SIG-M5 (cell line): ENCODE data around the gene CAMKMT.

Source experiments
- DNase-seq: peaks from one replicate; lab custom pipeline; 2025; lab: John Stamatoyannopoulos, UW

Gene CAMKMT

GRCh38 chr2:44743473-44743872 is 381.7 kb downstream of the CAMKMT start:
- DNase-seq: no peak

DNA sequence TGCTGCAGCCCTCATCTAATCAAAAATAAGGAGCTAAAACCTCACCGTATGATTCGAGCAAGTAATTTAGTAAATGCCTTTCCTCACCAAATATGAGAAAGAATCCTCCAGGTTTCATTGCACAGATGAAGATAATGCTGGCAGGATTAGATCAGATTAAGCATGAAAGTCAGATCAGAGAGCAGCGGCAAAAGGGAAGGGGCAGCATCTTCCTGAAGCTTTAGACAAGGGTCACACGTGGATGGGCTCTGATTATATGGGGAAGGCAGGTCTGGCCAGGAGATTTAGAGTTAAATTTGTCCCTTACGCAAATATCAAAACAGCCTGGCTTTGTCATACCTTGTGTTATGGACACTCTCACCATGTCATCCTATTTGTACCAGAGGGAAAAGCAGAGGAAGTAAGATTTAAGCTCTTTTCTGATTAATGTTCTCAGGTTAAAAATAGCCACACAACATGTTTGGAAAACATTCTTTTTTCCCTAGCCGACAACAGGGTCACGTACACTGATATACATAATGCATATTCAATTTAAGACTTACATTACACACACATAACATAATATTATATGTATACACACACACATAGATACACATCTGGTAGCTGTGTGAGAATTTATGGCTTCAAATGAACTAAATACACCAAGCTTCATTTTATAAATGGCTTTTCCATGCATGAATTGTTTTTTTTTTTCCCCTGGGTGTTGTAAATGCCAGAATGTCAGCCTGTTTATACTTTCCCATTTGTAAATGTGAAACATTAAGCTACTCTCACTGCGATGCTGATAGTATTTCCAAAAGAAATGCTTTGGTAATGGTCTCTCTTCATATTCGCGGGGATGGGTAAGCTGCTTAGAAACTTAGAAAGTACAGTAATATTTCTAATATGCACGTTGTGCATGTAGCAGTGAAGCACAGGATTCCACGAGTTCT is 383.5 kb downstream of the CAMKMT start:
- no peak for DNase-seq

GRCh38 chr2:44745922-44746766 is 384.4 kb downstream of the CAMKMT start:
- DNase-seq: no peak

DNA sequence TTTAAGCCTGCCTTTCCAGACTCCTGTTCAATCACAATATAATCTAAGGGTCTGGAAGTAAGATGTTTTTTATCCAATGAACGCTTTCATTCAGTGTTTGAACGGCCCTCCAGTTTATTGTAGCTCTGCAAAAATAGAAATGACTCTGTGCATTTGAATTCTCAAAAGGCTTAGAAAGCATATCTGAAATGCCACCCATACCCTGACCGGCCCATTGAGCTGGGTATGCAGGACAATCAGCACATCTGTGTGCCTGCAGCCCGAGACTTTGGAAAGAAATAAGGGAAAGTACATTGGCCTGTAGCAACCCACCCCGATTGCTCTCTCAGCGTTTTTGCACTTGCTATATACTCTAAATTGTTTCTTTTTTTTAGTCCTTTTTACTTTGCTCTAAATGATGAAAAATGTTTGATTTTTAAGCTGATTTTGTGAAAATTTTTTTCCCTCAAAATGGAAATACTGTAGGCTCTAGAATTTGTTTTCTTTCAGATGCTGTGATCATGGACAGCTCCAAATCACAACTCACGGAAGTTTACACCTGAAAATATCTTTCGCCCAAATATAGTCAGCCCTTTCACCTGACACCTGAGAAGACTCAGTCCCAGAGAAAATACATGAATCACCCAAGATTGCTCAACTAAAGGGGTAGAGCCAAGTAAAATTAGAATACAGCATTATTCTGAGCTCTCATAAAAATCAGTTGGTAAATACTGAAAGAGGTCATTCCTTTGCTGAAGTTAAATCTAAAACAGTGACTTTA is 385.3 kb downstream of the CAMKMT start:
- DNase-seq: no peak

- no peak for DNase-seq
Measured at GRCh38 chr2:44747794-44748193, 386.0 kb downstream of the CAMKMT start.

- no peak for DNase-seq
Measured at GRCh38 chr2:44751754-44752479, 390.2 kb downstream of the CAMKMT start.

- DNase-seq: no peak
Measured at GRCh38 chr2:44752761-44753160, 391.0 kb downstream of the CAMKMT start.

- no peak for DNase-seq
Measured at GRCh38 chr2:44753552-44754285, 392.0 kb downstream of the CAMKMT start.

GRCh38 chr2:44758591-44758990 is 396.8 kb downstream of the CAMKMT start:
- DNase-seq: no peak

DNA sequence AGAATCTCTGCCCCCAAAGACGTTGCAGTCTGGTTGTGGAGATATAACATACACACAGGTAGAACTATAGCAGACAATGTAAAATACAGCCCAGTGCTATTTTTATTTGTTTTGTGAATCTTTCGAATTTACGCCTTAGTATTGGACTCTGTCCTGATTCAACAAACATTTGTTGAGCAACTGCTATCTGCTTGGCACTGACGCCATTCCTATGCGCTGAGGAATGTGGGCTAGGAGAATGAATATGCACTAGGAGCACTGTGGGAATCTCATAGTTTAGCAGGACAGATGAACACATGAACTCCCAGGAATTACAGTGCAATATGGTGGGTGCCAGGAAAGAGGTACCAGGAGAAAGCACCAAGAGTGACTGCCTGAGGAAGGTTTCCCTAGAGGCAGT is 398.1 kb downstream of the CAMKMT start:
- DNase-seq: no peak

DNA sequence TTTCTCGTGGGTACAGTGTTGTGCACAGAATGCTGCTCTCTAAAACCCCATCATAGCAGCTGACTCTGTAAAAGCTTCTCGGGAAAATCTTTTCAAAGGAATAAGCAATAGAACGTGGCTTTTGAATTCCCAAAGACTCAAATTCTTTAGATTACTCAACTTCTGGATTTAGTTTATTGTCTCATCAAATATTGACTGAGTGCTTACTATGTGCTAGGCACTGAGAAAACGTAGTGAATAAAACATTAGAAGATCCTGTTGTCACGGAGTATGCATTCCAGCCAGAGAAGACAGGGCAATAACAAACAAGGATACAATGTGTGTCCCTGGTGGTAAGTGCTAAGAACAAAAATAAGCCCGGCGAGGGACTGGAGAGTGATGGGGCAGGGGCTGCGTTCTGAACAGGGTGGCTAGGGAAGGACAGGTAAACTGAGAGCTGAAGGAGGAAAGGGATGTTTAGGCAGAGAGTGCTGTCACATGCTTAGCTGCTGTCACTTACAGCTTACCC is 401.6 kb downstream of the CAMKMT start:
- no peak for DNase-seq

GRCh38 chr2:44766220-44766619 is 404.5 kb downstream of the CAMKMT start:
- DNase-seq: no peak

- DNase-seq: no peak
Measured at GRCh38 chr2:44766777-44767176, 405.0 kb downstream of the CAMKMT start.

DNA sequence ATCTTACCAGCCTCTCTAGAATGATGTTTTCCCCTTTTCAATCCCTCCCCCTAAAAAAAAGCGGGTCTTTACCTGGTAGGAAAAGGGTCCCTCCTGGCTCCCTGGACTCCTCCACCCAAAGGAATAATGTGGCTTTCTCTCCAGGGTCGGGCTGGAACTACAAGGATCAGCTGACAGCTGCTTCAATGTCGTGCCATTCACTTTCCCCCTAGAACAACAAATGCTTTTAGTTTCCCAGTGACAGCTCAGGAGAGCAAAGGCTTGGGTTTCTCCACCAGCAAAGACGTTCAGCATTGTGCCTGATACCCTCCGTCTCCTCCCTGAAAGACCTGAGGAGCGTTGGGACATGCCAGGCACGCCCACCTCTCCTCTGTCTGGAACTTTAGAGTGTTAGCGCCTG is 405.9 kb downstream of the CAMKMT start:
- no peak for DNase-seq

DNA sequence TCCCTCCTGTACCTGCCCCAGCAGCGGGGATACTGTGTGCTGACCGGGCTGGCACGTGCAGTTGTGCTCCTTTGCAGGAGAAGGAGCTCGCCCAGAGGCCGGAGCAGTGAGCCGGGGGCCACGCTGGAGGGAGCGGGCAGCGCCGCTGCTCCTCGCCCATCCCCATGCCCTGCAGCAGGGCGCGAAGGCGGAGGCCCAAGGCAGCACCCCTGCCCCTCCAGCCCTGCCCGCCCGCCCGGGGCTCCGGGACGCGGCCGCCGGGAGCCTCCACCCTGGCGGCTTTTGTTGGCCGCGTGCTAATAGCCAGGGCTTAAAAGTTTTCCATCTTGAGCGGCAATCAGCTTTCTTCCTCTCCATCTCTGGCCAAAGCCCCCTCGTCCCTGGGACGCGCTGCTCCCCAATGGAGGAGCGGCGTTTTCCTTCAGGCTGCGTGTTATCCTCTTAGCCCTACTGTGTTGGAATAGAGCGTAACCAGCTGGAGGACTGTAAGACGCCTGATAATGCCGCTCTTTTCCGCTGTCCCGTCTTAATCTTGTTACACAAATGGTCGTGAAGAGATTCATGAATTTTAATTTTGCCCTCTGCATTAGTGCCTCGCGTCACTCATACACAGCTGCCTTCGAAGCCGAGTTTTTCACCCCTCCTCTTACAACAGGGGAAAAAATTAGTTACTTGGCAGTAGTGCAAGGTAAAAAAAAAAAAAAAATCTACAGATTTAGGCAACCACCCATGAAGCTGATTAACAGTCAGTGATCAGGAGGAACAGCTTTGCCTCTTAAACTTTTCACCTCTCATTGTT is 406.9 kb downstream of the CAMKMT start:
- no peak for DNase-seq

- no peak for DNase-seq
Measured at GRCh38 chr2:44769349-44770011, 407.7 kb downstream of the CAMKMT start.

DNA sequence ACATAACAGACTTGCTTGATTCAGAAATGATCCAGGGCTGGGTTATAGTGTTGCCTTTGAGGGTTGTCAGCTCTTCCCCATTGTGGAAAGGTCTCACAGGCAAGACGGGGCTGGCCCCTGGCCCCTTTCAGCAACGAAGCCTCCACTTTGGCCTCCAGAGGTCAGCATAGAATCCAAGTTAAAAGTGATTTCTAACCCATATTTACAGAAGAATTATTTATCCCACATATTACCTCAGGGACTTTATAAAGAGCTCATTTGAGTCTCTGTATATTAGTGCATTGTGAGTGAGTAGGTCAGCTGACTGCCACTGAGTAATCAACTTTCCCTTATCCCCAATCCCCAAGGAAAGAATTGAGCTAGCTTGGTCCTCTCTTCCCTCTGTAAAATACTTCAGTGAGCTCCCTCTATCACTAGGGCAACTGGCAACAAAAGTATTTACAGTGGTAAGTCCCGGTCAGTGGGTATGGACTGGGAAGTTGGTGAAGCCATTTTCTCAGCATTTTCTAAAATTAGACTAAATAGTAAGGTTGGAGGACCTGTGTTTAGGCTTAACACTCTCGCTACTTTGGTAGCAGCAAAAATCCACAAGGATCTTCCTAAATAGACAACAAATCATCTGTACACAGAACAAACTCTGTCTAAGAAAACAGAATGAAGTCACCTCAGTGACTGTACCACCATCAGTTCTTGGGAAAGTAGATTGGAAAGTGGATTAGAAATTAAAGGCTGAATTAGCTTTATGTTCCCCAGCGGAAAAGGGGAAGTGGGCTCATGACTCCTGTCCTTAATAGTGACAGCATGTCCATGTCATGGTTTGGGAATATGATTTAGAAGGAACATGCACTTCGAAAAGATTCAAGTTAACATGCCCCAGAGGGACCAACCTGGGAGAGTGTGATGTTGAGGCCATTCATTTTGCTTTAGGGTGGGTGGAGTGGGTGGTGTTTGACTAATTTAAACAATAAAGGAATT is 408.8 kb downstream of the CAMKMT start:
- DNase-seq: no peak

GRCh38 chr2:44771522-44771921 is 409.8 kb downstream of the CAMKMT start:
- no peak for DNase-seq
